ENCODE results near the gene PROSER3. TPM values are rescaled to one million over a fixed set of nuclear protein-coding genes. Genes with fewer than 3 reads are reported as not detected.

The PROSER3 gene
- total and polyA plus RNA-seq, 2 of the 13 experiments (the other 11 are each of a cell fraction or from before 2014, with no cell fraction given) = 5.1 to 5.7 TPM

DNA sequence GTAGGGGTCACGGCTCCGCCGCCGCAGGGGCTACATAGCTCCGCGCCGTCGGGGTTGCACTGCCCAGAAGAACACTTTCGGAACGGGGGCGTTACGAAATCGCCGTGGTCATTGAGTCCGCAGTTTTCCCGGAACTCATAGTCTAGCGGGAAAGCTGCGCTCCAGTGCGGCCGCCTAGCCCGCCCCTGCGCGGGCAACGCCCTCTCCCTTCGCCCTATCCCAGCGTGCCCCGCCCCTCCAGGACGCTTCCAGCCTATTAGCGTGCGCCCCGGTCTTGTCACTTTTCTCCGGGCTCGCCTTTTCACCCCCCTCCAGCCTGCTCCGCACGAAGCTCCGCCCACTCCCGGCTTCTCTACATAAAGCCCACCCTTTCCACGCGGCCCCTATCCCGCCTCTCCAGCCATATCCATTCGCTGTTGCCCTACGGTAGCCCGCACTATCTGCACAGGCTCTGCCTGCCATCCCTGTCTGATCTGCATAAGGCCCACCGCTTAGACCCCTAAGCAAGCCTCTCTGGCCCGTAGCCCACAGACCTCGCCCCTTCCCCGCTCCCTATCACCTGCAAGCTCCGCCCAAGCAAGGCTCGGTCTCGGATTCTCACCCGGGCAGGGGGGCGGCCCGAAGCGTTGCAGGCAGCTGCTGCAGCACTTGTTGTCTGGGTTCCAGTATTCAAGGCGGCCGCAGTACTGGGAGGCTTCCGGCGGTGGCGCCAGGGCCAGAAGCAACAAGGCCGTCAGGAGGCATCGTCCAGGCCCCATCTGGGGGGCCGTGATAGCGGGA, 17.4 kb upstream of the PROSER3 start (continued):
- TF ChIP-seq ZSCAN21 (CRISPR knock-in tag; IDR thresholded peaks at IDR 0.05; ENCODE audit: borderline replicate concordance) (no peak; the same call in 1 of the 2 replicates), RBFOX2 (IDR thresholded peaks at IDR 0.05; ENCODE audit: low read depth, low read length) (peak; percentile 79), HNRNPUL1 (IDR thresholded peaks at IDR 0.05; ENCODE audit: low read depth, low read length) (no peak), PAWR (CRISPR knock-in tag; IDR thresholded peaks at IDR 0.05; ENCODE audit: borderline replicate concordance) (no peak), PPARG (CRISPR knock-in tag; conservative IDR thresholded peaks at IDR 0.05) (peak; percentile 17; the same call in 1 of the 2 replicates), ZNF282 (IDR thresholded peaks at IDR 0.05; ENCODE audit: partially characterized antibody) (no peak), ZNF761 (CRISPR knock-in tag; conservative IDR thresholded peaks at IDR 0.05) (no peak; the same call in 1 of the 2 replicates), ZNF550 (CRISPR knock-in tag; IDR thresholded peaks at IDR 0.05; ENCODE audit: borderline replicate concordance) (0 out of 2 replicates have a peak, but pooled peaks have one; percentile 35), KLF6 (CRISPR knock-in tag; IDR thresholded peaks at IDR 0.05) (0 out of 2 replicates have a peak, but pooled peaks have one; percentile 81), KAT8 (CRISPR knock-in tag; IDR thresholded peaks at IDR 0.05) (peak; percentile 42), ESRRA (CRISPR knock-in tag; IDR thresholded peaks at IDR 0.05; ENCODE audit: low read depth) (no peak), HOXD1 (CRISPR knock-in tag; IDR thresholded peaks at IDR 0.05) (no peak)
- TF ChIP-seq, protein P1, sequence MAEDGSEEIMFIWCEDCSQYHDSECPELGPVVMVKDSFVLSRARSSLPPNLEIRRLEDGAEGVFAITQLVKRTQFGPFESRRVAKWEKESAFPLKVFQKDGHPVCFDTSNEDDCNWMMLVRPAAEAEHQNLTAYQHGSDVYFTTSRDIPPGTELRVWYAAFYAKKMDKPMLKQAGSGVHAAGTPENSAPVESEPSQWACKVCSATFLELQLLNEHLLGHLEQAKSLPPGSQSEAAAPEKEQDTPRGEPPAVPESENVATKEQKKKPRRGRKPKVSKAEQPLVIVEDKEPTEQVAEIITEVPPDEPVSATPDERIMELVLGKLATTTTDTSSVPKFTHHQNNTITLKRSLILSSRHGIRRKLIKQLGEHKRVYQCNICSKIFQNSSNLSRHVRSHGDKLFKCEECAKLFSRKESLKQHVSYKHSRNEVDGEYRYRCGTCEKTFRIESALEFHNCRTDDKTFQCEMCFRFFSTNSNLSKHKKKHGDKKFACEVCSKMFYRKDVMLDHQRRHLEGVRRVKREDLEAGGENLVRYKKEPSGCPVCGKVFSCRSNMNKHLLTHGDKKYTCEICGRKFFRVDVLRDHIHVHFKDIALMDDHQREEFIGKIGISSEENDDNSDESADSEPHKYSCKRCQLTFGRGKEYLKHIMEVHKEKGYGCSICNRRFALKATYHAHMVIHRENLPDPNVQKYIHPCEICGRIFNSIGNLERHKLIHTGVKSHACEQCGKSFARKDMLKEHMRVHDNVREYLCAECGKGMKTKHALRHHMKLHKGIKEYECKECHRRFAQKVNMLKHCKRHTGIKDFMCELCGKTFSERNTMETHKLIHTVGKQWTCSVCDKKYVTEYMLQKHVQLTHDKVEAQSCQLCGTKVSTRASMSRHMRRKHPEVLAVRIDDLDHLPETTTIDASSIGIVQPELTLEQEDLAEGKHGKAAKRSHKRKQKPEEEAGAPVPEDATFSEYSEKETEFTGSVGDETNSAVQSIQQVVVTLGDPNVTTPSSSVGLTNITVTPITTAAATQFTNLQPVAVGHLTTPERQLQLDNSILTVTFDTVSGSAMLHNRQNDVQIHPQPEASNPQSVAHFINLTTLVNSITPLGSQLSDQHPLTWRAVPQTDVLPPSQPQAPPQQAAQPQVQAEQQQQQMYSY (CRISPR knock-in tag; IDR thresholded peaks at IDR 0.05) = no peak
- TF ChIP-seq, protein P2, sequence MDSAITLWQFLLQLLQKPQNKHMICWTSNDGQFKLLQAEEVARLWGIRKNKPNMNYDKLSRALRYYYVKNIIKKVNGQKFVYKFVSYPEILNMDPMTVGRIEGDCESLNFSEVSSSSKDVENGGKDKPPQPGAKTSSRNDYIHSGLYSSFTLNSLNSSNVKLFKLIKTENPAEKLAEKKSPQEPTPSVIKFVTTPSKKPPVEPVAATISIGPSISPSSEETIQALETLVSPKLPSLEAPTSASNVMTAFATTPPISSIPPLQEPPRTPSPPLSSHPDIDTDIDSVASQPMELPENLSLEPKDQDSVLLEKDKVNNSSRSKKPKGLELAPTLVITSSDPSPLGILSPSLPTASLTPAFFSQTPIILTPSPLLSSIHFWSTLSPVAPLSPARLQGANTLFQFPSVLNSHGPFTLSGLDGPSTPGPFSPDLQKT (CRISPR knock-in tag; IDR thresholded peaks at IDR 0.05; ENCODE audit: borderline replicate concordance) = no peak
- TF ChIP-seq, protein P3, sequence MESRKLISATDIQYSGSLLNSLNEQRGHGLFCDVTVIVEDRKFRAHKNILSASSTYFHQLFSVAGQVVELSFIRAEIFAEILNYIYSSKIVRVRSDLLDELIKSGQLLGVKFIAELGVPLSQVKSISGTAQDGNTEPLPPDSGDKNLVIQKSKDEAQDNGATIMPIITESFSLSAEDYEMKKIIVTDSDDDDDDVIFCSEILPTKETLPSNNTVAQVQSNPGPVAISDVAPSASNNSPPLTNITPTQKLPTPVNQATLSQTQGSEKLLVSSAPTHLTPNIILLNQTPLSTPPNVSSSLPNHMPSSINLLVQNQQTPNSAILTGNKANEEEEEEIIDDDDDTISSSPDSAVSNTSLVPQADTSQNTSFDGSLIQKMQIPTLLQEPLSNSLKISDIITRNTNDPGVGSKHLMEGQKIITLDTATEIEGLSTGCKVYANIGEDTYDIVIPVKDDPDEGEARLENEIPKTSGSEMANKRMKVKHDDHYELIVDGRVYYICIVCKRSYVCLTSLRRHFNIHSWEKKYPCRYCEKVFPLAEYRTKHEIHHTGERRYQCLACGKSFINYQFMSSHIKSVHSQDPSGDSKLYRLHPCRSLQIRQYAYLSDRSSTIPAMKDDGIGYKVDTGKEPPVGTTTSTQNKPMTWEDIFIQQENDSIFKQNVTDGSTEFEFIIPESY (CRISPR knock-in tag; IDR thresholded peaks at IDR 0.05) = no peak; the same call in 1 of the 2 replicates
- TF ChIP-seq, protein P4, sequence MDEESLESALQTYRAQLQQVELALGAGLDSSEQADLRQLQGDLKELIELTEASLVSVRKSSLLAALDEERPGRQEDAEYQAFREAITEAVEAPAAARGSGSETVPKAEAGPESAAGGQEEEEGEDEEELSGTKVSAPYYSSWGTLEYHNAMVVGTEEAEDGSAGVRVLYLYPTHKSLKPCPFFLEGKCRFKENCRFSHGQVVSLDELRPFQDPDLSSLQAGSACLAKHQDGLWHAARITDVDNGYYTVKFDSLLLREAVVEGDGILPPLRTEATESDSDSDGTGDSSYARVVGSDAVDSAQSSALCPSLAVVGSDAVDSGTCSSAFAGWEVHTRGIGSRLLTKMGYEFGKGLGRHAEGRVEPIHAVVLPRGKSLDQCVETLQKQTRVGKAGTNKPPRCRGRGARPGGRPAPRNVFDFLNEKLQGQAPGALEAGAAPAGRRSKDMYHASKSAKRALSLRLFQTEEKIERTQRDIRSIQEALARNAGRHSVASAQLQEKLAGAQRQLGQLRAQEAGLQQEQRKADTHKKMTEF (CRISPR knock-in tag; IDR thresholded peaks at IDR 0.05) = peak; percentile 87; the same call in 1 of the 2 replicates
- TF ChIP-seq, protein P5, sequence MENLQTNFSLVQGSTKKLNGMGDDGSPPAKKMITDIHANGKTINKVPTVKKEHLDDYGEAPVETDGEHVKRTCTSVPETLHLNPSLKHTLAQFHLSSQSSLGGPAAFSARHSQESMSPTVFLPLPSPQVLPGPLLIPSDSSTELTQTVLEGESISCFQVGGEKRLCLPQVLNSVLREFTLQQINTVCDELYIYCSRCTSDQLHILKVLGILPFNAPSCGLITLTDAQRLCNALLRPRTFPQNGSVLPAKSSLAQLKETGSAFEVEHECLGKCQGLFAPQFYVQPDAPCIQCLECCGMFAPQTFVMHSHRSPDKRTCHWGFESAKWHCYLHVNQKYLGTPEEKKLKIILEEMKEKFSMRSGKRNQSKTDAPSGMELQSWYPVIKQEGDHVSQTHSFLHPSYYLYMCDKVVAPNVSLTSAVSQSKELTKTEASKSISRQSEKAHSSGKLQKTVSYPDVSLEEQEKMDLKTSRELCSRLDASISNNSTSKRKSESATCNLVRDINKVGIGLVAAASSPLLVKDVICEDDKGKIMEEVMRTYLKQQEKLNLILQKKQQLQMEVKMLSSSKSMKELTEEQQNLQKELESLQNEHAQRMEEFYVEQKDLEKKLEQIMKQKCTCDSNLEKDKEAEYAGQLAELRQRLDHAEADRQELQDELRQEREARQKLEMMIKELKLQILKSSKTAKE (CRISPR knock-in tag; IDR thresholded peaks at IDR 0.05; ENCODE audit: borderline replicate concordance) = peak; percentile 16; the same call in 1 of the 2 replicates

Data from HepG2 (cell line).